Embryonic facial prominence (tissue), 1 donor: ENCODE data around the gene CCNF.

Experiments used
- DNase-seq: peaks from one replicate; pipeline ENCODE4 v3.0.0-alpha.2; 2016; ENCODE audit errors: extremely low spot score

CCNF gene

DNA sequence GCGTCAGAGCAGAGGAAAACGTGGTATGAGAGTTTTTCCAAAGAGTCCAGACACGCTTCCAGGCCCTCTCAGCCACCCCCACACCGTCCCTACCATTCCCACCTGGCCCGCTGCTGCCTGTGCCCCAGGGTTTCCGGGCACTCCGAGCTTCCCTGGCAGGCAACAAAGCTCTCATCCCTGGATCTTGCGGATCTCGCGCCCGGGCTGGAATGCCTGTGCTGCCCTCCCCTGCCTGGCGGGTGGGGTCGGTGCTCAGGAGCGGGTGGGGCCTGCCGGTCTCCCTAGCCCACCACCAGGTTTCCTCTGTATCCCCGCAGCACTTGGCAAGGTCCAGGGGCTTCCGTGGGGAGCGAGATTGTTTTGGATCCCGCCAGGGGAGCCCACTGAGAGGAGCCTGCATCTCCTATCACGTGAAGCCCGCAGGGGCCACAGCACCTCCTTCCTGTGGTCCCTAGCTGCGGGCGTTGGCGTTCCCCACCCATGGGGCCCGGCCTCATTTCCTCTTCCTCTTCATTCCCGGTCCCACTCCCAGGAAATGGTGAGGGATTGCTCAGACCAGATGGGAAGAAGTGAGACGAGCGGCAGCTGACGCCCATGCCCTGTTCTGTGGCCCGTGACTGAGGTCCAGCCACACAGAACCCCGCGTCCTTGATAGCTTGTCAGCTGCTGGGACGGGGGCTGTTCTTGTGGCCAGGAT, 56.7 kb downstream of the CCNF start:
- DNase-seq = no peak

DNA sequence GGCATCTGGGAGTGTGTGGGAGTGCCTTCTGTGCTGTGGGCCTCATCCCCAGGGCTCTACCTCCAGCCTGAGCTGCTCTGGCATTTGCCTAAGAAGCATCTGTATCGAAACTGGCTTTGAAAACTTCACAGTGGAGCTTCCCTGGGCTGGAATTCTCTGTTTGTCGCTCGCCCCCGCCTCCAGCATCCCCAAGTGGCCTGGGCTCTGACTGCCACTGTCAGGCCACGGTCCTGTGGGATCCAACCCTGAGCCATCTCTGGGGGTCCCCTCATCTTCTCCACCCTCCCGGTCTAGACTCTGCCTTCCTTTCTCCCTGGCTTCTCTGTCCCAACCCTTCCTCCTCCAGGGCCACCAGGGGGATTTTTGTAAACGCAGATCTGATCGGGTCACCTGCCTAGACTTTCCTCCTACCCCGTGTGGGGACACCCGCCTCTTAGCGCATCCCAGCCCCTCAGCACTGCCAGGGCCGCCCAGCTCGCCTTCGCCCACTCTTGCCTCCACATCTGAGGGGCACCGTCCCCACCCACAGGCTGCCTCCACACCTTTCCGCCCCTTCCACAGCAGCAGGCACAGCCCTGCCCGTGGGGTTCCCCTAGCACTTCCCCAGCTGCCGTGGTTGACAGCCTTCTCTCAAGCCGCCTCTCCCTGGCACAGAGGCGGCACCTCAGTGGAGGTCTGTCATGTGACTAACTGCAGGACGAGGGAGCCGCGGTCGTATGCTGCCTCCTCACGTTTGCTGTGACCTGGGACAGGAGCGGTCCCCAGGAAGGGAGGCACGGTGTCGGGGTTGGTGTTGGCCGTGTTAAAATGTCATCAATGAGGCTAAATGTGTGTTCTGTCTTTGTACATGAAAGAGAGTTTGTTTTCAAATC, 57.6 kb downstream of the CCNF start:
- no peak for DNase-seq

DNA sequence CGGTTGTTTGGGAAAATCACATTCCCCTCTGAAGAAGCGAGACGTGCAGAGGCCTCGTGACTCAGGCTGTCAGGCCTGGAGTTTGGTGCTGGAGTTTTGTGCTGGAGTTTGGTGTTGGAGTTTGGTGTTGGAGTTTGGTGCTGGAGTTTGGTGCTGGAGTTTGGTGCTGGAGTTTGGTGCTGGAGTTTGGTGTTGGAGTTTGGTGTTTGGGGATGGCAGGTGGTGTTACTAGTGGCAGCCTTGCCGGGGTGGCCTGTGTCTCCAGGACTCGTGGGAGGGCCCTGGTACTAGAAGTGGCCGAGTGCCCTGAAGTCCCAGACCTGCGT, 58.2 kb downstream of the CCNF start:
- DNase-seq = no peak

DNA sequence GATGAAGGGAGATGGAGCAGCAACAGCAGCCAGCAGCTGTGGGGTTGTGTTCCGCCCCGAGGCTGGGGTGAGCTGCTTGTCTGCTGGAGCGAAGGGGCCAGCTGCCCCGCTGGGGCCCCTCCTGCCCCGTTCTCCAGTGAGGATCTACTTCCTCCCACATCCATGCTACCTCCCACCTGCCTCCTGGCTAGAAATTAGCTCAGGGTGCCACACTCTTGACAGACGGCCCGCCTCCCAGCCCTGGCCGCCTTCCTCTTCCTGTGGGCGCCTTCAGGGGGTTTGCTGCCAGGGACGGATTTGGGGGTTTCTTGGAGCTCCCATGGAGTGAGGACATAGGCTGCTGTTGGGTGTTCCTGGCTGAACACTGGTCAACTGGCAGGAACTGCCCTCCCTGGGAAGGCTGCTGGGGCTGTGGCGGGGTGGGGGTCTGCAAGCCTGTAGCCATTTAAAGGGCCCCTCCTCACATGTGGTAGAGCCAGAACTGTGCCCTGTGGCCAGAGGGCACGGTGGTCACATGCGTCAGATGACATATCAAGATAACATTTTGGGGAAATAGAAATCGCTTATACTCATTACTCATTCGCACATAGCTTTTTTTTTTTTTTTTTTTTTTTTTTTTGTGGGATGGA, 58.8 kb downstream of the CCNF start:
- DNase-seq = no peak

DNA sequence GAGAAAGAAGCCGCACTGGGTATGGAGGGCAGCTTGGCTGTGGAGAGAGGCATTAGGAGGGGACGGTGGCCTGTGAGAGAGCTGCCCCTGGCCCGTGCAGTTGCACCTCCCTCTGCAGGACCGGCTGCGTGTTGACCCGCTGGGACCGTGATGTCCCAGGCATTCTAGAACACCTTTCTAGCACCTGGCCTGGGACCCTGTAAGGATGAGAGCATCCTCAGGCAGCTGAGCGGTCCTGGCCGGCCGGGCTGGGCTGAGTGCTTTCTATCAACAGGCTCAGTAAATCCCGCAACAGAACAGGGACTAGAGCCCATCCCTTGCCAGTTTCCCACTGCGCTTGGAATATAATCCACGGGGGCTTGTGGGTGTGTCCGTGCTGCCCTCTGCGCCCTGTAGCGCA, 60.3 kb downstream of the CCNF start:
- DNase-seq = no peak

DNA sequence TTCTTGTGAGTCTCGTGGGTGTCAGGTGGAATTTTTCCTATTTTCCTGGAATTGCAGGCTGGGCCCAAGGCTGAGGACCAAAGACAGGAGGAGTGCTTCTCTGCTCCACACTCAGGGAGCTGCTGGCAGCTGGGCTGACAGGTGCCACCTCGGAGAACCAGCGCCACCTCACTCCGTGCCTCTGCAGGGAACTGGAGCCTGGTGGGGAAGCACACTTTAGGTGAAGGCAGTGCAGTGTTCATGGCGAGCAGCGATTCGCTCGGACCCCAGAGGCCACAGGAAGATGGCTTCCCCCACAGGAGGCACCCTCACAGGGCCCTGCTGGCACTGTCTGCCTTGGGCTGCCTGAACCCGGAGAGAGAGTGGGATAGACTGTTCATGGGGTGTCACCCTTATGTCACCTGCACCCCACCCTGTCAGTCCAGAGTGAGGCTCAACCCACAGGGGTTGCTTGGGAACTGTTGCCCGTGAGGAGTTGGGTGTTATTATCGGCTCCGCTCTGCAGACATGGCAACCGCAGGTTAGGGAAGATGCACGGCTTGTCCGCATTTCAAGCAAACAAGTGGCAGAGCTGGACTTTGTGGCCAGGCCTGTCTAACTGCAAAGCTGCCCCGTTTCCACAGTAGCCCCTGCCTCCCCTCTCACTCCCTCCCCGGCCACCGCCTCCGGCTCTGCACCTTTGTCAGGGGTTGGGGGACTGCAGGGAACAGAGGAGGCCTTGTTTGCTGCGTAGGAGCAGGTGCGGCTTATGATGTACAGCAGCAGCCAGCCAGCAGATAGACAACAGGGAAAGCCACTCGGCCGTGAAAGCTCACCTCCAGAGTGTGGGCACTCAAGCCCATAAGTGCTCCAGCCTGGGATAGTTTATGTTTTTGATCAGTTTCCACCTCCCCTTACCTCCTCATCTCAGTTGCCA, 61.2 kb downstream of the CCNF start:
- DNase-seq = no peak

DNA sequence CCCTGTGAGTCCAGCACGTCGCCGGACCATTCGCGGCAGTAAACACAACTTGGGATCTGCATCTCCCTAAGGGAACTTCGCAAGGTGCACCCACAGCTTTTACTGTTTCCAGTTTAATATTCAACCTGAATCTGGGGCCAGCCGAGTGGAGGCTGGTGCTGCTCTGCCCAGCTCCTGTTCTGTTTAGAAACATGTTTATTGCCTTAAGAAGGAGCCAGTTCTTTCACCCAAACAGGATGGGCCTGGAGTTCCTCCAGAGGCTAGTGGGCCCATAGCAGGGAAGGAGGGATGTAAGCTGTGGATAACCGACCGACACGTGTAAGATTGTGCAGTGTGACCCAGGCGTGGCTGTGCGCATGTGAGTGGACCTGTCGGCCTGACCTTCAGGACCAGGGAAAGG, 63.0 kb downstream of the CCNF start:
- DNase-seq = no peak

DNA sequence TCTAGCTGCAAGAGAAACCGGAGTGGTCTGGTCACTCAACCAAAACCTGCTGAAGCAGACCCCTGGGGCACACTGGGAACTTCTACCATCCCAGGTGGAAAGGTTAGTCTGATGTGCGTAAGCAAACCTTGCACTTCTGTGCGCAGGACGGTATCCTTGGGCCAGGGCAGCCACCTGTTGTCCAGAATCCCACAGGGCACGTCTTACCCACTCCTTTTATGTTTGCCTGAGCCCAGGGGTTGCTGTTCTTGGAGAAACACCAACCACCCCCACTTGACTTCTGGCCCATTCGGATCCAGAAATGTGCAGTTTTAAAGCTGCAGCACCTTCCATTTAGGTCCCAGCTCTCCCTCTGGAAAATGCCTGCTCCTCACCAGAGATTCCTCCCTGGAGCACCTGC, 64.4 kb downstream of the CCNF start:
- DNase-seq = no peak

DNA sequence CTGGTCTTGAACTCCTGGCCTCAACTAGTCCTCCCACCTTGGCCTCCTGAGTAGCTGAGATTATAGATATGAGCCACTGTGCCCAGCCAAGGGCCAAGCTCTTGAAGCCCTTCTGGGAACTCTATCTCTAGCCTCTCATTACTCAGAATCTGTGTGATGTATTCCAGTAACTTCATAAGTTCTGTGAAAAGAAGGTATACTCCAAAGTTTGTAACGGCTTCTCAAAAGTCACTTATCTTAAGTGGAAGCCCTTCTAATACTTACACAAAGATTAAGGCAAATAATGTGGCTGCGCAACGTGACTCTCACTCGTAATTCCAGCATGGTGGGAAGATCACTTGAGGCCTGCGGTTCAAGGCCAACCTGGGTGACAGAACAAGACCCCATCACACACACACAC, 65.4 kb downstream of the CCNF start:
- DNase-seq = no peak

DNA sequence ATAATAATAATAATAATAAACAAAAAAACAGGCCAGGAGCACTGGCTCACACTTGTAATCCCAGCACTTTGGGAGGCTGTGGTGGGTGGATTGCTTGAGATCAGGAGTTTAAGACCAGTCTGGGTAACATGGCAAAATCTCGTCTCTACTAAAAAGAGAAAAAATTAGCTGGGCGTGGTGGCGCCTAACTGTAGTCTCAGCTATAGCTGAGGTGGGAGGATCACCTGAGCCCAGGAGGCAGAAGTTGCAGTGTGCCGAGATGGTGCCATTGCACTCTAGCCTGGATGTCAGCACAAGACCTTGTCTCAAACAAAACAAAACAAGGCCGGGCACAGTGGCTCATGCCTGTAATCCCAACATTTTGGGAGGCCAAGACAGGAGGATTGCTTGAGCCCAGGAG, 65.8 kb downstream of the CCNF start:
- no peak for DNase-seq

DNA sequence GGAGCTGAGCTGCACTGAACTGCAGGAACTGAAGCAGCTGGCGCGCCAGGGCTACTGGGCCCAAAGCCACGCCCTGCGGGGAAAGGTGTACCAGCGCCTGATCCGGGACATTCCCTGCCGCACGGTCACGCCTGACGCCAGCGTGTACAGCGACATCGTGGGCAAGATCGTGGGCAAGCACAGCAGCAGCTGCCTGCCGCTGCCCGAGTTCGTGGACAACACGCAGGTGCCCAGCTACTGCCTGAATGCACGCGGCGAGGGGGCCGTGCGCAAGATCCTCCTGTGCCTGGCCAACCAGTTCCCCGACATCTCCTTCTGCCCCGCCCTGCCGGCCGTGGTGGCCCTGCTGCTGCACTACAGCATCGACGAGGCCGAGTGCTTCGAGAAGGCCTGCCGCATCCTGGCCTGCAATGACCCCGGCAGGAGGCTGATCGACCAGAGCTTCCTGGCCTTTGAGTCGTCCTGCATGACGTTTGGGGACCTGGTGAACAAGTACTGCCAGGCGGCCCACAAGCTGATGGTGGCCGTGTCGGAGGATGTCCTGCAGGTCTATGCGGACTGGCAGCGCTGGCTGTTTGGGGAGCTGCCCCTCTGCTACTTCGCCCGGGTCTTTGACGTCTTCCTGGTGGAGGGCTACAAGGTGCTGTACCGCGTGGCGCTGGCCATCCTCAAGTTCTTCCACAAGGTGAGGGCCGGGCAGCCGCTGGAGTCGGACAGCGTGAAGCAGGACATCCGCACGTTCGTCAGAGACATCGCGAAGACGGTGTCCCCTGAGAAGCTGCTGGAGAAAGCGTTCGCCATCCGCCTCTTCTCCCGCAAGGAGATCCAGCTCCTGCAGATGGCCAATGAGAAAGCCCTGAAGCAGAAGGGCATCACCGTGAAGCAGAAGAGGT, 67.2 kb downstream of the CCNF start:
- DNase-seq = no peak

DNA sequence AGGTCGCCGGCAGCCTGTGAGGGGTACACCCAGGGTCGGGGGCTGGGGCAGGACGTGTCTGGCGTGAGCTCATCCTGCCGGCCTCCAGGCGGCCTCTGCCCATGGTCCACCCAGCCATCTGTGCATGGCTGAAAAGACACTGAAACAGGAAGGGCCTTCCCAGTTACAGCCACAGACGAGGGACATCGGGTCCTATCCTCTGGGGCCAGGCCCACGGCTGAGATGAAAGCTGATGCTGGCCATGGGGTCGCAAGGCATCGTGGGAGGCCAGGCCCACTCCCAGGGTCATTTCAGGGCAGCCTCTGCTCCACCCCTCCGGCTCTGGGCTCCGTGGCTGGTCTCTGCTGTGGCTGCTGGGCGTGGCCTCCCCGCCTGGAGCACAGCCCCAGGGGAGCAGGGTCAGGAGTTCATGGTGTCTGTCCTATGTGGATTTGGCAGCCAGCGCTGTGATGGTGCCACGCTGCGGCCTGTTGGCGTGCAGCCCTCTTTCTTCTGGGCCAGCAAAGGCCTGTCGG, 67.9 kb downstream of the CCNF start:
- no peak for DNase-seq

DNA sequence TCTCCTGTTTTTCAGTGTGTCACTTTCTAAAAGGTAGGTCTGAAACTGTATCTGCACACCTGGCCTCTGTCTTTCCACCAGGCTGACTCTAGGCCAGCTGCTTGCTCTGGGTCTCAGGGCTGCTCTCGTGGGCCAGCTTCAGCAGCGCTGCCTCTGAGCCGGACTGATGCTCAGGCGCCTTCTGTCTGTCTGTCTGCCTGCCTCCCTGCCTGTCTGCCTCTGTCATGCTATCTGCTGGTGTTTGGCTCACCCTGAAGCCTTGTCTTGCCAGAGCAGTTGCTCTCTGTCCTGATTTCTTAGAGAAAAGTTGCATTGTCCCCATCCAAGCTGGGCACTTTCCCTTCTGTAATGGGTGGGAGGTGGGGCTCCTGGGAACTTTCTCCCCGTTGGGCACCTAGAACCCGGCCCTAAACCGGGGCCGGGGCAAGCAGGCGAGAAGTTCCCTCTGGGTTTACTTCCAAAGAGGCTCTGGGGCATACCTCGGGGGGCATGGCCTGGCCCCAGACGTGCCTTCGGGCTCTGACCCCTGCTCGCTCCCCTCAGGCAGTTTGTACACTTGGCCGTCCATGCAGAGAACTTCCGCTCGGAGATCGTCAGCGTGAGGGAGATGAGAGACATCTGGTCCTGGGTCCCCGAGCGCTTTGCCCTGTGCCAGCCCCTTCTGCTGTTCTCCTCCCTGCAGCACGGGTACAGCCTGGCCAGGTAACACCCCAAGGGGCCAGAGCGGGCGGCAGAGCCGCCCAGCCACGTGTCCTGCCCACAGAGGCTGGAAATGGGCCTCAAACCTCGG, 68.6 kb downstream of the CCNF start:
- DNase-seq = no peak

DNA sequence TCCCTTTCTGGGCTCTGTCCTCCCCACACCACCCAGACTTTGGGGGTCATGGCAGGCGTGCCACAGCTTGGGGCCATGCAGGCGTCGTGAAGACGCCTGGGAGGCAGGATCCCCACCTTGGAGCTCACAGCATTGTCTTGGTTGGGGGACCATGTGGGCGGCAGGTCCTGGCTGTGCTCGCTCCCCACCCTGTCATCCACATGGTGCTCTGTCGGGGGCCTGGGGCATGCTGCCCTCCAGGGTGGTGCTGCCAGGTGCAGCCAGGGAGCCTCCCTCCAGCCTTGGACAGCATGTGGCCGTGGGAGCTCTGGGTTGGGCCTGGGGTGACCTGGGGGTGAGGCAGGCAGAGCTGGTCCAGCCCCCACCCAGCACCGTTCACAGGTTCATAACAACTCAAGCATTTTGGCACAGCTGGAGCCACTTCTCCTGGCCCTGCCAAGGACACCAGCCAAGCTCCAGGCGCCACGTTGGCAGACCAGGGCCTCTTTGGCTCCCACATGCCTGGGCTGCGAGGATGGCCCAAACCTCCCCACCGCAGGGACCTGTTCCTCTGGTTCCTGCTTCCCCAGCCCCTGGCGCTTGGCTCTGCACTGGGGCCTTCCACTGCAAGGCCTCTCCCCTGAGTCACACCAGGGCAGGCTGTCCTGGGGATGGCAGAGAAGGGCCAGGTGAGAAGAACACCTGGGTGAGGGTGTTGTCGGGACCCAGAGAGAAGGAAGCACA, 69.4 kb downstream of the CCNF start:
- no peak for DNase-seq

DNA sequence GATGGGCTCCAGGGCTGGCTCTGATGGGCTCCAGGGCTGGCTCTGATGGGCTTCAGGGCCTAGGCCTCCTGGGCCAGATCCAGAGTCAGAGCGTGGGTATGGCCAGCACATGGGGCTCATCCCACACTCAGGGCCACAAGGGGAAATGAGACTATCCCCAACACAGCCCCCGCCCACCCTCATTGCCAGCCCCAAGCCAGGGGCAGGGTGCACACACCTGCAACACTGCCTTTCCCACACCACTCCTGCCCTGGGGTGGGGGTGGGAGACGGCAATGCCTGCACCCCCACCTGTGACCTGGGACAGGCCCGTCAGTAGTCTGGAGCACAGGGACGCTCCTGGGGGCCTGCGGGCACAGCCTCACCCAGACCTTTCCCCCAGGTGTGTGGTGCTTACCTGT, 70.2 kb downstream of the CCNF start:
- no peak for DNase-seq

DNA sequence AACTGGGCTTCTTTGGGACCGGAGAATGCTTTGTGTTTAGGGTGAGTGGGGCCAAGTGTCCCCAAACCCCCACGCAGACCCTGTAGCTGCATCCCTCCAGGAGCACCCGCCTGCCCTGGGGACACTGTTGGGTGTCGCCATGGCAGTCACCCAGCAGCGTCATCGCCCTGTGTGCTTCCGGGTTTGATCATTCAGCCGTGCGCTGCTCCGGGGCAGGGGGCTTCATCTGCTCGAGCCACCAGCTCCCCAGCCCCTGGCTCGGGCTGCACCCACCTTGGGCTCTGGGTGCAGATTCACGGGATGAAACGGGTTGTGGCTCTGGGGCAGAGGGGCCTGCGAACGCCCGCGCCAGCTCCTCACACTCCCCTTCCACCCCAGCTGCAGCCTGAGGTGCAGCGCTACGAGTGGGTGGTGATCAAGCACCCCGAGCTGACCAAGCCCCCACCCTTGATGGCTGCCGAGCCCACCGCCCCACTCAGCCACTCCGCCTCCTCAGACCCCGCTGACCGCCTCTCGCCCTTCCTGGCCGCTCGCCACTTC, 70.7 kb downstream of the CCNF start:
- no peak for DNase-seq

DNA sequence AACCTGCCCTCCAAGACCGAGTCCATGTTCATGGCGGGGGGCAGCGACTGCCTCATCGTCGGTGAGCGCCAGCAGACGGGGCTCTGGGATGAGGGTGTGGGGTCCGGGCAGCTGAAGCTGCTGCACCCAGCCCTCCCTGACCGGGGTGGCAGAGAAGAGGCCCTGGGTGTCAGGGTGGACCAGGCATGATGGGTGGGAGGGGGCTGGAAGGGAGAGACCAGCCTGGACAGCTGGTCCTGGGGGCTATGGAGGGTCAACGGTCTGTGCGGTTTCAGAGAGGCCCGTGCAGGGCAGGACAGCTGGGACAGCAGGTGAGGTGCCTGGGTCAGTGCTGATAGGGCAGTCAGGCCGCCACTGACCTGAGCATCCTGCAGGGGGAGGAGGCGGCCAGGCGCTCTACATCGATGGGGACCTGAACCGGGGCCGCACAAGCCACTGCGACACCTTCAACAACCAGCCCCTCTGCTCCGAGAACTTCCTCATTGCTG, 71.2 kb downstream of the CCNF start:
- DNase-seq = no peak

DNA sequence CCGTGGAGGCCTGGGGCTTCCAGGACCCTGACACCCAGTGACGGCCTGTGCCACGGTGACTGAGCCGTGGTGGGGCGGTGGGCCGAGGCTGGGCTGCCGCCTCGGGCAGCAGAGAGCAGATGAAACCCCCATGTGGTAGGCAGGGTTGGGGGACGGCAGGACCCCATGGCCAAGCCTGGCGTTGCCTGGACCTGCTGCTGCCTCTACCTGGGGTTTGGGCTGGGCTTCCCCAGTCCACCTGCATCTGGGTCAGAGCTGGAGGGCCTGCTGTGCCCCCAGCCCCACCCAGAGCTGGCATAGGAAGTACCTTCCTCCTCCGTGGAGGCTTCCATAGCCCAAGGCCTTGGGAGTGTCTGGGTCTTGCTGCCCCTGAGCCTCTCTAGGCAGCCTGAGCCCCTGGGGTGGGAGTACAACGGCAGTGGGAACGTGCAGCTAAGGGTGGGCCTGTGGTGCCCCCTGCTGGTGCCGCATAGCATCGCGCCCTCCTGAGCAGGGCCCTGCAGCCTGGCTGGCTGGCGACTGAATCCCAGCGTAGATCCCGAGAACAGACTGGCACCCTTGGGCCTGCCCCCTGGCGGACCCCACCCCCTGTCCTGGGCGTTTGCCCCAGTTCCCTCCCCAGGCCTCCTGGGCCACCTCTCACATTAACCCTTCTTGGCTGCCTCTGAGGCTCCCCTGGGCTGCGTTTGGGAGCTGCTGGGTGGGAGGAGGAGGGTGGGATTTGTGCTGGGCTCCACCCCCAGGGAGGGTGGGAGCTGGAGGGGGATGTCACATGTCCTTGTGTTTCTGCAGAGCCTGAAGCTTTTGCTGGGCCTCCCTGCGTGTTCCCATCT, 71.9 kb downstream of the CCNF start:
- peak; percentile 60 for DNase-seq
